ENCODE data around the gene MYOM1. TPM values are rescaled to one million over a fixed set of nuclear protein-coding genes. Genes with fewer than 3 reads are reported as not detected.

Gene MYOM1
- total and polyA plus RNA-seq, 2 donors (not counting 3 experiments of a cell fraction or from before 2014, with no cell fraction given): 0.08 TPM; not detected in 1

- DNase-seq (ENCODE audit: low read depth, low spot score): peak; percentile 76
- no peak overlapping the region for H3K4me3 ChIP-seq (replicated peaks in 1 of 3; ENCODE audit: insufficient read depth in 1 of 3, low read depth in 1 of 3, low read length in 3 of 3)
- peak; percentile 90 for FAIRE-seq
- no peaks in the 10 kb centered on the region for H3K27me3 ChIP-seq (ENCODE audit: control insufficient read depth in 2 of 2, insufficient read depth in 2 of 2, low read length in 2 of 2)
- H3K9me1 ChIP-seq (replicated peaks; ENCODE audit: control insufficient read depth, extremely low read depth, insufficient read depth, low read length): no peaks in the 10 kb centered on the region
- no peaks in the 10 kb centered on the region for H3K79me2 ChIP-seq (ENCODE audit: control insufficient read depth, insufficient read depth, low read length)
- ChIA-PET POLR2A (no interaction called here), CTCF (interaction anchor here (0.8 to 1.3 kb wide), 6 partner anchors 23 to 114 kb away, joined by 3 to 18 read pairs (median 4); no protein-coding TSS in a partner anchor)
- no peak overlapping the region for H3K9ac ChIP-seq (replicated peaks; ENCODE audit: extremely low read depth, insufficient read depth, low read length)
- dilution Hi-C loops (cut with MboI; ENCODE audit: extremely low pct_ligation_motif_present, low sequenced_read_pairs) (no loop called here), intact Hi-C loops (cut with micrococcal nuclease) (no loop called here)
- H3K4me2 ChIP-seq (ENCODE audit: insufficient read depth, low read length): peak overlapping the region; percentile 34
- BruUV-seq (replicated peaks): no TSS peak
- H4K20me1 ChIP-seq (replicated peaks; ENCODE audit: control insufficient read depth, extremely low read depth, insufficient read depth, low read length): no peaks in the 10 kb centered on the region
- H3K4me1 ChIP-seq (ENCODE audit: control insufficient read depth, extremely low read depth, insufficient read depth, low read length): peaks cover 8% of the 10 kb centered on the region
- peak overlapping the region; percentile 80 for H2AFZ ChIP-seq (ENCODE audit: low read depth, low read length)
- H3K27ac ChIP-seq (ENCODE audit: insufficient read depth, low read depth, low read length): peak overlapping the region; percentile 43
- H3K36me3 ChIP-seq (ENCODE audit: control insufficient read depth in 2 of 2, extremely low read depth in 1 of 2, insufficient read depth in 2 of 2, low read length in 2 of 2): no peaks in the 10 kb centered on the region
- TF ChIP-seq FOS (IDR thresholded peaks at IDR 0.05; ENCODE audit: borderline replicate concordance, insufficient read depth, low read length): peak; percentile 53
- TF ChIP-seq GATA2 (IDR thresholded peaks at IDR 0.05; ENCODE audit: insufficient read depth, insufficient read length, low read depth, low read length): no peak
- TF ChIP-seq, protein P1, sequence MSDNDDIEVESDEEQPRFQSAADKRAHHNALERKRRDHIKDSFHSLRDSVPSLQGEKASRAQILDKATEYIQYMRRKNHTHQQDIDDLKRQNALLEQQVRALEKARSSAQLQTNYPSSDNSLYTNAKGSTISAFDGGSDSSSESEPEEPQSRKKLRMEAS (IDR thresholded peaks at IDR 0.05; ENCODE audit: insufficient read depth, insufficient read length): no peak
- TF ChIP-seq JUN (IDR thresholded peaks at IDR 0.05; ENCODE audit: borderline replicate concordance, insufficient read depth, insufficient read length, low read depth): peak; percentile 32
- no peak for TF ChIP-seq EZH2 (IDR thresholded peaks at IDR 0.05; ENCODE audit: borderline replicate concordance, low read depth, low read length, severe bottlenecking)
- no peak for TF ChIP-seq MYC (IDR thresholded peaks at IDR 0.05; ENCODE audit: low read depth, low read length)
- no peak for TF ChIP-seq CTCF (IDR thresholded peaks at IDR 0.05; ENCODE audit: extremely low read depth in 1 of 2, insufficient read depth in 1 of 2, low read depth in 1 of 2, low read length in 2 of 2)
- no peak for TF ChIP-seq POLR2A (IDR thresholded peaks at IDR 0.05; ENCODE audit: low read depth, low read length)
- no peak for TF ChIP-seq POLR2AphosphoS5 (IDR thresholded peaks at IDR 0.05; ENCODE audit: insufficient read depth, low read depth, low read length)
- H3K9me3 ChIP-seq (replicated peaks; ENCODE audit: control insufficient read depth, insufficient read depth, low read length): no peaks in the 10 kb centered on the region
Measured at GRCh38 chr18:3037423-3037915, 182.3 kb downstream of the MYOM1 start.
